ENCODE data around the gene GRM1.

The GRM1 gene

GRCh38 chr6:146028851-146029572, at the start of gene GRM1:
TSS of gene GRM1 (plus strand) at chr6:146029062. CDS start at chr6:146029518, 456 bp downstream.
- DNase-seq, result no peak

GRCh38 chr6:146009338-146009737, 19.5 kb upstream of the GRM1 start:
- no peak for DNase-seq

- no peak for DNase-seq
Observed at GRCh38 chr6:146014233-146014632, 14.6 kb upstream of the GRM1 start.

- DNase-seq, result no peak
Observed at GRCh38 chr6:146017672-146018071, 11.2 kb upstream of the GRM1 start.

GRCh38 chr6:146026873-146027272, 2.0 kb upstream of the GRM1 start:
- no peak for DNase-seq

GRCh38 chr6:146027586-146028251, 1.1 kb upstream of the GRM1 start:
- no peak for DNase-seq

GRCh38 chr6:146028252-146028795, 538 bp upstream of the GRM1 start:
- no peak for DNase-seq

GRCh38 chr6:146029573-146030184, 817 bp downstream of the GRM1 start:
- DNase-seq, result no peak

GRCh38 chr6:146032387-146032786, 3.5 kb downstream of the GRM1 start:
- no peak for DNase-seq

- DNase-seq, result no peak
Observed at GRCh38 chr6:146040360-146040759, 11.5 kb downstream of the GRM1 start.

- no peak for DNase-seq
Observed at GRCh38 chr6:146041282-146041681, 12.4 kb downstream of the GRM1 start.

GRCh38 chr6:146047371-146047770, 18.5 kb downstream of the GRM1 start:
- no peak for DNase-seq

- DNase-seq, result no peak
Observed at GRCh38 chr6:146050168-146050567, 21.3 kb downstream of the GRM1 start.

GRCh38 chr6:146056506-146056905, 27.6 kb downstream of the GRM1 start:
- no peak for DNase-seq

GRCh38 chr6:146065690-146066089, 36.8 kb downstream of the GRM1 start:
- DNase-seq, result no peak

- DNase-seq, result no peak
Observed at GRCh38 chr6:146066506-146066905, 37.6 kb downstream of the GRM1 start.

GRCh38 chr6:146071781-146072180, 42.9 kb downstream of the GRM1 start:
- no peak for DNase-seq

GRCh38 chr6:146077992-146078391, 49.1 kb downstream of the GRM1 start:
- DNase-seq, result no peak

- DNase-seq, result no peak
Observed at GRCh38 chr6:146087386-146087785, 58.5 kb downstream of the GRM1 start.

- DNase-seq, result no peak
Observed at GRCh38 chr6:146090474-146090873, 61.6 kb downstream of the GRM1 start.

GRCh38 chr6:146092961-146093686, 64.3 kb downstream of the GRM1 start:
- no peak for DNase-seq

GRCh38 chr6:146095481-146095880, 66.6 kb downstream of the GRM1 start:
- DNase-seq, result no peak

GRCh38 chr6:146097586-146097985, 68.7 kb downstream of the GRM1 start:
- no peak for DNase-seq

Data from CD4-positive, alpha-beta T cell treated with Interleukin-4 for 4 hours (primary cell).